DMS53 (cell line): ENCODE measurements around the gene FERD3L.
A peak's percentile ranks its signal among the peaks of the same experiment; 100 is the strongest.
"Not testable (repeated sequence)": the region's sequence is repeated elsewhere in the genome, so short reads cannot be mapped to it uniquely, and the experiment has no call there.

Experiments
- DNase-seq: peaks from one replicate; lab custom pipeline; 2025; lab: John Stamatoyannopoulos, UW

The FERD3L gene

GRCh38 chr7:19144661-19145433 is at the start of gene FERD3L:
FERD3L (minus strand) TSS chr7:19145421; CDS start chr7:19145362, 59 bp downstream.
- peak; percentile 87 for DNase-seq

DNA sequence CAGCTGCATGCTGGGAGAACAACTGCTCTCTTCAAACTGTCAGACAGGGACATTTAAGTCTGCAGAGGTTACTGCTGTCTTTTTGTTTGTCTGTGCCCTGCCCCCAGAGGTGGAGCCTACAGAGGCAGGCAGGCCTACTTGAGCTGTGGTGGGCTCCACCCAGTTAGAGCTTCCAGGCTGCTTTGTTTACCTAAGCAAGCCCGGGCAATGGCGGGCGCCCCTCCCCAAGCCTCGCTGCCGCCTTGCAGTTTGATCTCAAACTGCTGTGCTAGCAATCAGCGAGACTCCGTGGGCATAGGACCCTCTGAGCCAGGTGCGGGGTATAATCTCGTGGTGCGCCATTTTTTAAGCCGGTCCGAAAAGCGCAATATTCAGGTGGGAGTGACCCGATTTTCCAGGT is 49.2 kb upstream of the FERD3L start:
- not testable (repeated sequence) for DNase-seq

DNA sequence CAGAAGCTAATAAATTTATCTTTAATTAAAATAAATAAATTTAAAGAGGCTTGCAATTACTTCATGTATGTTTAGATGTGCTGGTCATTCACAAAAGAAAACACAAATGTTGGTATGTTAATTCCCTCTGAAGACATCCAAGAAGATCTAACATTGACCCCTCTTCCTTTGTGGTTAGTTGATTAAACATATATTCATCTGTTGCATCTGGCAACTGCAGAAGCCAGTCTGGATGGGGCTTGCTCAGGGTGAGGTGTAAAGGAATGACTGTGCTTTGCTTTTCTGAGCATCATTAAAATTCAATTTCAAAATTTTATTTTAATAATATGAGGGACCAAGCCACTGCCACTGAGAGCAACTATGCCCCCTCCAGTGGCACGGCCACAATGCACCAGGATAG is 36.4 kb upstream of the FERD3L start:
- DNase-seq = no peak

DNA sequence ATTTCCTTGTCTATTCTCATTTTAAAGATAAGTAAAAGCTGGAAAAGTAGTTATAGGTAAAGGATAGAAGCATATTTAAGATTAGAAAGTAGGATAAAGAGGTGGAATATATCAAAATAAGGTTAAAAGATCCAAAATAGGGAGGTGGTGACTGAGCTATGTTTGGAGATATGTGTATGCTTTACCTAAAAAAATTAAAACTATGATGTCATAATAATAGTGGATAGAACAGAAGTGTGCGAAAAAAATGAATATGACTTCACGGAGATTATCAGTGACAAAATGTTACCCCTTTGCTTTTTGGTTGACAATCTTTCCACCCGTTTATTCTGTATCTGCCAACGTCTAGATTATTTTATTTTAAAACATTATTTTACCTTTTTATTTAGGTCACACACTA is 33.4 kb upstream of the FERD3L start:
- no peak for DNase-seq

GRCh38 chr7:19177269-19177668 is 32.0 kb upstream of the FERD3L start:
- DNase-seq = no peak

- no peak for DNase-seq
These were observed 30.0 kb upstream of the FERD3L start for GRCh38 chr7:19175241-19175640.

DNA sequence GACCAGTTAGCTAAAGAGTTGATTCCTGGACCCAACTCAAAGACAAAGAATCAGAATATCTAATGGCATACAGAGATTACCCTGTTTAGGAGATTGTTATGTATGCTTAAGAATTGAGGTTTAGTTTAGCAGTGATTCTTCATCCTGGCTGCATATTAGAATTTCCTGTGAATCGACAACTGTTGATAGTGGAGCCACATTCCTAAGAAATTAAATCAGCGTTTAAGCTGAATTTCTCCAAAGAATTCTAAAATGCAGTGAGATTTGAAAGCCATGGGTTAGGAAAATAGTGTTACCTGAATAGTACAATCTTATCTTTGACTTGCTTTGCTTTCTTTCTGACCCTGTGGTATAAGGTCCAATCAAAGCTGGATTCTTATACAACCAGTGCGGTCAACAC is 16.4 kb upstream of the FERD3L start:
- DNase-seq = no peak

- DNase-seq = peak; percentile 41
These were observed 1.5 kb upstream of the FERD3L start for GRCh38 chr7:19146699-19147098.

GRCh38 chr7:19145434-19146115 is 354 bp upstream of the FERD3L start:
- DNase-seq = peak; percentile 81

DNA sequence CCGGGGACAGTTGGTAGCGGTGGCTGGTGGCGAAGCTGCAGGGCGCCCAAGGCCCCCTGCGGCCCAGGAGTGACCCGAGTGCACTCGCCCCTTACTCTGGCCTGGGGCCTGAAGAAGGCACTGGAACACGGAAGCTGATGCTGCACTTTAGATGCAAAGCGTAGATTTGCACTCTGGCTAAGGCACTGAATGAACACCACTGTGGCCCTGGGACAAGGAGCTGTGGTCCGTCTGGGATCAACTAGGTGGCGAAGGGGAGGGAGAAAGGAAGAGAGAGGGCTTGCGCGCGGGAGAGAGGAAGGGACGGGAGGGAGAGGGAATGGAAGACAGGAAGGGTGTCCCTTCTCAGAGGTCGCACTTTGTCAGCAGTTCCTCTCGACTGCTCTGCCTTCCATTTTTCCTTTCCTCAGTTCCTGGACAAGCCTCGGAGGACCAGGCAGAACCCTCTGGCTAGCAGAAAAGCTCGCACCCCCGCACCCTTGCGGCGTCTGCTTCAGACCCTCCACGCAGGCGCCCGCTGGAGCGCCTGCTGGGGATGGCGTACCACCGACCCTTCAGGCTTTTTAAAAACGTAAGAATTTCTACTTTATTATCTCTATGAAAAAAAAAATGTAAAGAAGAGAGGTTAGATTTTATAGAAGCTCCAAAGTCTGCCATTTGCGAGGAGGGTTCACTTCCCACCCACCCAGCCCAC is 1.2 kb downstream of the FERD3L start:
- peak; percentile 72 for DNase-seq

GRCh38 chr7:19139706-19140327 is 5.4 kb downstream of the FERD3L start:
- DNase-seq = no peak

GRCh38 chr7:19133886-19134285 is 11.3 kb downstream of the FERD3L start:
- no peak for DNase-seq

- no peak for DNase-seq
These were observed 11.8 kb downstream of the FERD3L start for GRCh38 chr7:19133390-19133789.

DNA sequence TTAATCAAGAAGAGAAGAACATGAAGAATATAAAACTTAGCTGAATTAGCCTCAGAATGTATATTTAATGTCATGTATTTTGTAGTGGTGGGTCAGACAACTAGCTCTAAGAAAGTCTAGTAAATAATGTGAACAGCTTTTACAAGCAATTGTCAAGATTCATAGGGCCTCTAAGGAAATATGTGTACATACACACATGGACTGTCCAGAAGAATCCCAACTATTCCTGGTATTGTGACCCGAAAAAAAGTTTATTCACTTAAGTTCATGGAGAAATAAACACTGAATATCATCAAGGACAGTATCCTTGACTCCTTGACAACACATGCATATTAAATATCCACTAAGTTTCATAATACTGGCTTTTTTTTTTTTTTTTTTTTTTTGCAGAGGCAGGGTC is 16.4 kb downstream of the FERD3L start:
- DNase-seq = no peak

- DNase-seq = peak; percentile 86
These were observed 23.1 kb downstream of the FERD3L start for GRCh38 chr7:19121977-19122588.

GRCh38 chr7:19119870-19120486 is 25.2 kb downstream of the FERD3L start:
- DNase-seq = peak; percentile 45

DNA sequence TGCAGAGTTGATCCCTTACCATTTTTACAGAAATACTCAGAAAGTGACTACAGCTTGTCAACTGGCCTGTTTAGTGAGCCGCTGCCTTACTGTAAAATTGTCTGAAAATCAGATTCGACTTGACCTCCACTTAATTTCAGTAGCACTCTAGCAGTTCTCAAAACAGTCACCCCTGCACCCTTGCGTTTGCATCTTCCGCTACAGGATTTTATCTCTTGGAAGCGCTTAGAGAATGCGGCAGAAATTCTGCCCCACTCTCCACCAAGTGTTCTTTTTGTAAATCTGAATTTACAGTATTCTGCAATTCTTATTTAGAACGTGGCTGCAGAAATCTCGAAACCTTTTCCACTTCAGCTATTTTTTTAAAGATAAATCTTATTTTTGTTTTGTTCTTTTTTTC is 25.8 kb downstream of the FERD3L start:
- DNase-seq = no peak

- DNase-seq = peak; percentile 62
These were observed 26.4 kb downstream of the FERD3L start for GRCh38 chr7:19118636-19119371.

- DNase-seq = peak; percentile 66
These were observed 27.2 kb downstream of the FERD3L start for GRCh38 chr7:19117870-19118608.
